NCI-H748 treated with DMSO at 0.1 percent for 48 hours (cell line): ENCODE results near the gene SMIM31.

Source experiments
- DNase-seq: peaks from one replicate; lab custom pipeline; 2025; lab: John Stamatoyannopoulos, UW

Gene SMIM31

GRCh38 chr4:164783976-164784375 is 30.0 kb downstream of the SMIM31 start:
- DNase-seq, result no peak

- no peak for DNase-seq
Measured at GRCh38 chr4:164789047-164789446, 35.1 kb downstream of the SMIM31 start.

- DNase-seq, result no peak
Measured at GRCh38 chr4:164790249-164790648, 36.3 kb downstream of the SMIM31 start.

- DNase-seq, result no peak
Measured at GRCh38 chr4:164799410-164799809, 45.5 kb downstream of the SMIM31 start.

GRCh38 chr4:164800786-164801185 is 46.9 kb downstream of the SMIM31 start:
- DNase-seq, result no peak

- no peak for DNase-seq
Measured at GRCh38 chr4:164802301-164802901, 48.5 kb downstream of the SMIM31 start.

- DNase-seq, result no peak
Measured at GRCh38 chr4:164803702-164804101, 49.8 kb downstream of the SMIM31 start.

- no peak for DNase-seq
Measured at GRCh38 chr4:164807611-164808010, 53.7 kb downstream of the SMIM31 start.

- DNase-seq, result no peak
Measured at GRCh38 chr4:164813554-164813953, 59.6 kb downstream of the SMIM31 start.

GRCh38 chr4:164815711-164816110 is 61.8 kb downstream of the SMIM31 start:
- DNase-seq, result no peak

GRCh38 chr4:164819366-164819765 is 65.4 kb downstream of the SMIM31 start:
- no peak for DNase-seq

- no peak for DNase-seq
Measured at GRCh38 chr4:164821711-164822110, 67.8 kb downstream of the SMIM31 start.

- DNase-seq, result no peak
Measured at GRCh38 chr4:164824581-164824980, 70.7 kb downstream of the SMIM31 start.

- DNase-seq, result no peak
Measured at GRCh38 chr4:164828955-164829354, 75.0 kb downstream of the SMIM31 start.

GRCh38 chr4:164846566-164846965 is 92.6 kb downstream of the SMIM31 start:
- DNase-seq, result peak; percentile 66

- no peak for DNase-seq
Measured at GRCh38 chr4:164847016-164847415, 93.1 kb downstream of the SMIM31 start.

- peak; percentile 75 for DNase-seq
Measured at GRCh38 chr4:164847967-164848649, 94.2 kb downstream of the SMIM31 start.
